ENCODE data around the gene DNAJC17.
A peak's percentile ranks its signal among the peaks of the same experiment; 100 is the strongest.

DNAJC17 gene

GRCh38 chr15:40770147-40770721 lies 37.0 kb downstream of the DNAJC17 start:
- no peak overlapping the region for H3K4me3 ChIP-seq (ENCODE audit: low read depth in 1 of 2, low read length in 2 of 2)
- H3K27me3 ChIP-seq (ENCODE audit: control insufficient read depth in 1 of 2, insufficient read depth in 2 of 2, low read length in 2 of 2): no peaks in the 10 kb centered on the region
- H3K9ac ChIP-seq (ENCODE audit: low read length): no peak overlapping the region
- H3K9me3 ChIP-seq (ENCODE audit: low read length): no peaks in the 10 kb centered on the region
- no peak overlapping the region for H3K27ac ChIP-seq (ENCODE audit: low read depth, low read length)
- peaks cover 4% of the 10 kb centered on the region for H3K4me1 ChIP-seq (ENCODE audit: insufficient read depth, low read length)
- peaks cover 37% of the 10 kb centered on the region for H3K36me3 ChIP-seq (ENCODE audit: insufficient read depth, low read length)

GRCh38 chr15:40769274-40770146 lies 37.8 kb downstream of the DNAJC17 start, which contains the start of gene C15orf62:
C15orf62 (plus strand) TSS chr15:40769980; CDS start chr15:40770496, 516 bp downstream.
- no peak within 1 kb of the TSS for H3K9ac ChIP-seq (ENCODE audit: low read length)
- H3K9me3 ChIP-seq (ENCODE audit: low read length): no peaks in the 10 kb centered on the region
- peaks cover 30% of the 10 kb centered on the region for H3K36me3 ChIP-seq (ENCODE audit: insufficient read depth, low read length)
- no peak within 1 kb of the TSS for H3K27ac ChIP-seq (ENCODE audit: low read depth, low read length)
- no peak within 1 kb of the TSS for H3K4me3 ChIP-seq (ENCODE audit: low read depth in 1 of 2, low read length in 2 of 2)
- no peaks in the 10 kb centered on the region for H3K27me3 ChIP-seq (ENCODE audit: control insufficient read depth in 1 of 2, insufficient read depth in 2 of 2, low read length in 2 of 2)
- peaks cover 8% of the 10 kb centered on the region for H3K4me1 ChIP-seq (ENCODE audit: insufficient read depth, low read length)

- Histone ChIP-seq H3K9me3 (ENCODE audit: low read length) (no peaks in the 10 kb centered on the region), H3K4me1 (ENCODE audit: insufficient read depth, low read length) (peaks cover 10% of the 10 kb centered on the region), H3K27ac (ENCODE audit: low read depth, low read length) (no peak overlapping the region), H3K4me3 (ENCODE audit: low read depth in 1 of 2, low read length in 2 of 2) (no peak overlapping the region), H3K36me3 (ENCODE audit: insufficient read depth, low read length) (peaks cover 22% of the 10 kb centered on the region), H3K27me3 (ENCODE audit: control insufficient read depth in 1 of 2, insufficient read depth in 2 of 2, low read length in 2 of 2) (no peaks in the 10 kb centered on the region), H3K9ac (ENCODE audit: low read length) (no peak overlapping the region)
Observed at GRCh38 chr15:40768521-40769273, 38.6 kb downstream of the DNAJC17 start.

GRCh38 chr15:40767838-40768500 lies 39.3 kb downstream of the DNAJC17 start:
- no peak overlapping the region for H3K9ac ChIP-seq (ENCODE audit: low read length)
- no peak overlapping the region for H3K4me3 ChIP-seq (ENCODE audit: low read depth in 1 of 2, low read length in 2 of 2)
- H3K27ac ChIP-seq (ENCODE audit: low read depth, low read length): no peak overlapping the region
- no peaks in the 10 kb centered on the region for H3K9me3 ChIP-seq (ENCODE audit: low read length)
- H3K4me1 ChIP-seq (ENCODE audit: insufficient read depth, low read length): peaks cover 17% of the 10 kb centered on the region
- peaks cover 15% of the 10 kb centered on the region for H3K36me3 ChIP-seq (ENCODE audit: insufficient read depth, low read length)
- H3K27me3 ChIP-seq (ENCODE audit: control insufficient read depth in 1 of 2, insufficient read depth in 2 of 2, low read length in 2 of 2): no peaks in the 10 kb centered on the region

- H3K9ac ChIP-seq (ENCODE audit: low read length): no peak overlapping the region
- H3K4me1 ChIP-seq (ENCODE audit: insufficient read depth, low read length): peaks cover 18% of the 10 kb centered on the region
- no peaks in the 10 kb centered on the region for H3K27me3 ChIP-seq (ENCODE audit: control insufficient read depth in 1 of 2, insufficient read depth in 2 of 2, low read length in 2 of 2)
- H3K4me3 ChIP-seq (ENCODE audit: low read depth in 1 of 2, low read length in 2 of 2): no peak overlapping the region
- peaks cover 9% of the 10 kb centered on the region for H3K36me3 ChIP-seq (ENCODE audit: insufficient read depth, low read length)
- no peak overlapping the region for H3K27ac ChIP-seq (ENCODE audit: low read depth, low read length)
- H3K9me3 ChIP-seq (ENCODE audit: low read length): no peaks in the 10 kb centered on the region
Observed at GRCh38 chr15:40766906-40767837, 40.1 kb downstream of the DNAJC17 start.

- Histone ChIP-seq H3K36me3 (ENCODE audit: insufficient read depth, low read length) (peaks cover under 1% of the 10 kb centered on the region), H3K9me3 (ENCODE audit: low read length) (no peaks in the 10 kb centered on the region), H3K4me1 (ENCODE audit: insufficient read depth, low read length) (peaks cover 18% of the 10 kb centered on the region), H3K27me3 (ENCODE audit: control insufficient read depth in 1 of 2, insufficient read depth in 2 of 2, low read length in 2 of 2) (no peaks in the 10 kb centered on the region), H3K27ac (ENCODE audit: low read depth, low read length) (no peak overlapping the region), H3K4me3 (ENCODE audit: low read depth in 1 of 2, low read length in 2 of 2) (no peak overlapping the region), H3K9ac (ENCODE audit: low read length) (no peak overlapping the region)
Observed at GRCh38 chr15:40766194-40766815, 41.0 kb downstream of the DNAJC17 start.

- Histone ChIP-seq H3K4me1 (ENCODE audit: insufficient read depth, low read length) (peaks cover 16% of the 10 kb centered on the region), H3K9me3 (ENCODE audit: low read length) (no peaks in the 10 kb centered on the region), H3K4me3 (ENCODE audit: low read depth in 1 of 2, low read length in 2 of 2) (peak overlapping the region in 1 of 2 donors; percentile 60), H3K27ac (ENCODE audit: low read depth, low read length) (peak overlapping the region; percentile 70), H3K9ac (ENCODE audit: low read length) (no peak overlapping the region), H3K27me3 (ENCODE audit: control insufficient read depth in 1 of 2, insufficient read depth in 2 of 2, low read length in 2 of 2) (no peaks in the 10 kb centered on the region), H3K36me3 (ENCODE audit: insufficient read depth, low read length) (no peaks in the 10 kb centered on the region)
Observed at GRCh38 chr15:40764629-40765103, 42.6 kb downstream of the DNAJC17 start.

- H3K9me3 ChIP-seq (ENCODE audit: low read length): no peaks in the 10 kb centered on the region
- H3K4me1 ChIP-seq (ENCODE audit: insufficient read depth, low read length): peaks cover 14% of the 10 kb centered on the region
- H3K4me3 ChIP-seq (ENCODE audit: low read depth in 1 of 2, low read length in 2 of 2): peak within 1 kb of the TSS; percentile 47 to 60
- no peak within 1 kb of the TSS for H3K9ac ChIP-seq (ENCODE audit: low read length)
- no peaks in the 10 kb centered on the region for H3K36me3 ChIP-seq (ENCODE audit: insufficient read depth, low read length)
- H3K27ac ChIP-seq (ENCODE audit: low read depth, low read length): peak within 1 kb of the TSS; percentile 70
- H3K27me3 ChIP-seq (ENCODE audit: control insufficient read depth in 1 of 2, insufficient read depth in 2 of 2, low read length in 2 of 2): no peaks in the 10 kb centered on the region
Observed at GRCh38 chr15:40763801-40764628, 43.3 kb downstream of the DNAJC17 start, which contains the start of gene GCHFR. GCHFR (plus strand) TSS chr15:40764068; CDS start chr15:40764181, 113 bp downstream.

- Histone ChIP-seq H3K4me3 (ENCODE audit: low read depth in 1 of 2, low read length in 2 of 2) (peak overlapping the region; percentile 47 to 60), H3K9ac (ENCODE audit: low read length) (no peak overlapping the region), H3K36me3 (ENCODE audit: insufficient read depth, low read length) (no peaks in the 10 kb centered on the region), H3K9me3 (ENCODE audit: low read length) (no peaks in the 10 kb centered on the region), H3K4me1 (ENCODE audit: insufficient read depth, low read length) (peaks cover 14% of the 10 kb centered on the region), H3K27ac (ENCODE audit: low read depth, low read length) (peak overlapping the region; percentile 70), H3K27me3 (ENCODE audit: control insufficient read depth in 1 of 2, insufficient read depth in 2 of 2, low read length in 2 of 2) (no peaks in the 10 kb centered on the region)
Observed at GRCh38 chr15:40762919-40763800, 44.1 kb downstream of the DNAJC17 start.
